Astrocyte of the cerebellum (primary cell): Measurements from ENCODE around the gene EBP.

Experiments used
- DNase-seq: peaks from one replicate; pipeline ENCODE4 v3.0.0-alpha.2; 2011; ENCODE audit warnings: low read depth
- H3K4me3 ChIP-seq: 2 replicates; pipeline ENCODE4 v1.5.1; 2011; ENCODE audit warnings: mild to moderate bottlenecking, low read depth, low read length, moderate library complexity
- CTCF ChIP-seq: IDR thresholded peaks from 2 replicates; pipeline ENCODE4 v1.5.1; 2012; ENCODE audit warnings: low read length, low read depth, moderate library complexity, mild to moderate bottlenecking; ENCODE audit errors: missing control alignments
- in situ Hi-C: cut with HindIII; loops from 2 replicates; pipeline ENCODE4 v1.10.0; 2017; ENCODE audit warnings: low sequenced_read_pairs

Gene EBP

GRCh38 chrX:48521353-48522243, at the start of gene EBP:
TSS of gene EBP (plus strand) at chrX:48521808. CDS start at chrX:48523772, 1,964 bp downstream.
- H3K4me3 ChIP-seq: peak within 1 kb of the TSS; percentile 54
- peak; percentile 41 for DNase-seq
- TF ChIP-seq CTCF: no peak
- in situ Hi-C loops: no loop called here

DNA sequence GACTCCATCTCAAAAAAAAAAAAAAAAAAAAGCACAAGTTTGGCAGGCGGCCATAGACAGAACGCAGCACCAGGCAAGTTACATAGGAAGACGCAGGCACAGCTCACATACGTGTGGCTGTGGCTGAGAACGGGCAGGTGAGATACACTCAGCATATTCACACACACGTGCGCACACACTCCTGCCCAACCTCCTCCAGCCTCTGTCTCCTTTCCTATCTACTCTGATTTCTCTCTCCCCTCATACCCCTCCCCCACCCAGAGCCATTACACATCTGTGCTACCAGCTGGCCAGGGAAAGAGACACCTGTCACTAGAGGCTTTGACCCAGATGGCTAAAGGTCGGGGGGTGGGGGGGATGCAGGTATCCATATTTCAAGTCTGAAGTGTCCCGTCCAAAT, 49.4 kb upstream of the EBP start:
- no peak for TF ChIP-seq CTCF
- in situ Hi-C loops: no loop called here
- H3K4me3 ChIP-seq: no peak overlapping the region
- DNase-seq: no peak

DNA sequence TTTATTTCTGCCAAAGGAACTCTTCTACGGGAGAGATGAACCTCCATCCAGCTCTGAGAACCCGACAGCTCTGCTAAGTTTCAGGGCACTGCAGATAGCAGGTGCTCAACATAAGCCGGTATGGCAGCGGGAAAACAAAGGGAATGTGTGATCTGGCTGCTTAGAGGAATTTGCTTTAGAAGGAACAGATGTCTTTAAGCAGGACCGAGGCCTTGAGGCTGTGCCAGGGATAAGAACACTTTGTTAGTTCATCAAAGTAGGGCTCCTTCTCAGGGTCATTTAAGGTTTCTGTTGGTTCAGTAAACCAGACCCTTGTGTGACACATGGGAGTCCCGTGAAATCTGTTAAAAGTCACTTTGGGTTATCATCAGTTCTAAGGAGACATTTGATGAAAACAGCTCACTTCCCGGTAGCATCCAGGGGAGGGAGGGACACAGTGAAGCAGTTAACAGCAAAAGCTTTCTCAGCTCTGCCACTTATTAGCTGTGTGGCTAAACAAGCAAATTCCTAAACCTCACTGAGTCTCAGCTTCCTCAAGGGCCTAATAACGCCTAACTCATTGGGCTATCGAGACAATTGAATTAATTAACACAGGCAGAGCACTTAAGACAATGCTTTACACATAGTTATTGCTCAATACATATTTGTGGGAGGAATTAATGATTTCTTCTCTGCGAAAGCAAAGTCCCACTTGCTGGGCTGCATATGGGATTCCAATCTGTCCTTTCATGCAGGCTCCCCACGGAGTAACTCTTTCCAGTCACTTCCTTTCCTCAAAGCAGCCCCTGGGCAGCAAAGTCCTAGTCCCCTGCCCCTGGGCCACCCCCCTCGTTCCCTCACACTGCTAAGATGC, 48.5 kb upstream of the EBP start:
- in situ Hi-C loops: no loop called here
- no peak overlapping the region for H3K4me3 ChIP-seq
- no peak for DNase-seq
- TF ChIP-seq CTCF: no peak

GRCh38 chrX:48473704-48473990, 48.0 kb upstream of the EBP start:
- in situ Hi-C loops: no loop called here
- H3K4me3 ChIP-seq: no peak overlapping the region
- TF ChIP-seq CTCF: no peak
- DNase-seq: no peak

GRCh38 chrX:48474127-48474526, 47.5 kb upstream of the EBP start:
- TF ChIP-seq CTCF: peak; percentile 35
- H3K4me3 ChIP-seq: no peak overlapping the region
- DNase-seq: no peak
- in situ Hi-C loops: no loop called here

DNA sequence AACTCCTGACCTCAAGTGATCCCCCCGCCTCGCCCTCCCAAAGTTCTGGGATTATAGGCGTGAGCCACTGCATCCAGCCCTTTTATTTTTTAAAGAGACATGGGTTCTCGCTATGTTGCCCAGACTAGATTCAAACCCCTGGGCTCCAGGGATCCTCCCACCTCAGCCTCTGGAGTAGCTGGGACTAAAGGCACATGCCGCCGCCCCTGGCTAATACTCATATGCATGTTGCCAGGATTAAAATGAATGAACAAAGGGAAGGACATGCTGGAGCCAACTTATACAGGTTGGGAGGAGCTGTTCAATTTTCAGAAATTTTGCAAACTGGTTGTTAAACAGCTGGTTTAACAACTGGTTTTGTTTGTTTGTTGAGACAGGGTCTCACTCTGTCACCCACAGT, 47.0 kb upstream of the EBP start:
- no peak for TF ChIP-seq CTCF
- DNase-seq: no peak
- no peak overlapping the region for H3K4me3 ChIP-seq
- in situ Hi-C loops: no loop called here
